Left lobe of liver (tissue), 2 donors: ENCODE measurements around the gene CATSPERZ. TPM values are rescaled to one million over a fixed set of nuclear protein-coding genes. Genes with fewer than 3 reads are reported as not detected.
A peak's percentile ranks its signal among the peaks of the same experiment; 100 is the strongest.

Experiments used
- ATAC-seq: fragments of 200-7000 bp; cut with Tn5 transposase; one replicate; pipeline ENCODE4 v1.9.1; 2020; ENCODE audit warnings: mild to moderate bottlenecking, moderate library complexity
- DNase-seq: peaks from one replicate; pipeline ENCODE4 v3.0.0-alpha.2; 2020; ENCODE audit warnings: low spot score
- total RNA-seq: library from RNA; stranded (reverse); gene quantifications from one replicate; pipeline ENCODE4 v1.2.1, GENCODE V29; 2021
- donor health status: DM: no; HTN: no; CAD: no; lungs with moderate emphysema.
- donor health status: DM: no; HTN: yes; CAD: no.

CATSPERZ gene
- total RNA-seq: not detected

GRCh38 chr11:64299847-64300648 lies at the start of gene CATSPERZ:
CATSPERZ (plus strand) TSS chr11:64300358; CDS start chr11:64300411, 53 bp downstream.
- DNase-seq (peak; percentile 51), ATAC-seq (no peak)

- no peak for DNase-seq
- ATAC-seq: no peak
Observed at GRCh38 chr11:64250415-64251015, 49.6 kb upstream of the CATSPERZ start.

GRCh38 chr11:64251016-64251752 lies 49.0 kb upstream of the CATSPERZ start, which contains the start of gene PLCB3:
PLCB3 (plus strand) TSS chr11:64251530; CDS start chr11:64251650, 120 bp downstream.
- peak; percentile 70 for ATAC-seq
- peak; percentile 74 for DNase-seq

GRCh38 chr11:64251753-64252002 lies 48.5 kb upstream of the CATSPERZ start:
- DNase-seq: no peak
- ATAC-seq: no peak

GRCh38 chr11:64252003-64252872 lies 47.9 kb upstream of the CATSPERZ start:
- ATAC-seq (peak; percentile 8), DNase-seq (no peak)

GRCh38 chr11:64253043-64253442 lies 47.1 kb upstream of the CATSPERZ start:
- ATAC-seq: no peak
- DNase-seq: no peak

- ATAC-seq: no peak
- no peak for DNase-seq
Observed at GRCh38 chr11:64253481-64253880, 46.7 kb upstream of the CATSPERZ start.

GRCh38 chr11:64254326-64254725 lies 45.8 kb upstream of the CATSPERZ start:
- DNase-seq: no peak

GRCh38 chr11:64255135-64256128 lies 44.7 kb upstream of the CATSPERZ start:
- DNase-seq (no peak), ATAC-seq (no peak)

More at GRCh38 chr11:64254326-64254725, 45.8 kb upstream of the CATSPERZ start:
- no peak for ATAC-seq

GRCh38 chr11:64256300-64256699 lies 43.9 kb upstream of the CATSPERZ start:
- DNase-seq (no peak), ATAC-seq (no peak)

- DNase-seq (no peak), ATAC-seq (no peak)
Observed at GRCh38 chr11:64258356-64258755, 41.8 kb upstream of the CATSPERZ start.

- ATAC-seq (no peak), DNase-seq (no peak)
Observed at GRCh38 chr11:64258946-64259532, 41.1 kb upstream of the CATSPERZ start.

- no peak for DNase-seq
- ATAC-seq: no peak
Observed at GRCh38 chr11:64259533-64260067, 40.6 kb upstream of the CATSPERZ start.

GRCh38 chr11:64260147-64260708 lies 39.9 kb upstream of the CATSPERZ start:
- DNase-seq: no peak
- no peak for ATAC-seq

- ATAC-seq: no peak
- DNase-seq: no peak
Observed at GRCh38 chr11:64261556-64262080, 38.5 kb upstream of the CATSPERZ start.

GRCh38 chr11:64262271-64263002 lies 37.7 kb upstream of the CATSPERZ start:
- DNase-seq (no peak), ATAC-seq (no peak)

GRCh38 chr11:64263021-64263946 lies 36.9 kb upstream of the CATSPERZ start:
- ATAC-seq: no peak
- no peak for DNase-seq
